Activated CD4-positive, alpha-beta T cell treated with anti-CD3 and anti-CD28 coated beads, Interleukin-2, amount 10 ng/mL, durations not matched to agents 24 days and 14 days (primary cell): ENCODE data around the gene GNG4. TPM values are rescaled to one million over a fixed set of nuclear protein-coding genes. Genes with fewer than 3 reads are reported as not detected.
"Not testable (repeated sequence)": the region's sequence is repeated elsewhere in the genome, so short reads cannot be mapped to it uniquely, and the experiment has no call there.

ENCODE experiments used
- DNase-seq: peaks from one replicate; pipeline ENCODE4 v3.0.0; 2022
- H3K27ac Mint-ChIP-seq: one replicate; pipeline ENCODE4 v1.8.0; 2022; ENCODE audit warnings: mild to moderate bottlenecking, mixed read lengths
- H3K27me3 Mint-ChIP-seq: one replicate; pipeline ENCODE4 v1.8.0; 2022; ENCODE audit warnings: mixed read lengths
- H3K36me3 Mint-ChIP-seq: one replicate; pipeline ENCODE4 v1.8.0; 2022; ENCODE audit warnings: low read depth, mild to moderate bottlenecking, mixed read lengths
- H3K4me1 Mint-ChIP-seq: one replicate; pipeline ENCODE4 v1.8.0; 2021; ENCODE audit warnings: mixed read lengths
- H3K4me3 Mint-ChIP-seq: one replicate; pipeline ENCODE4 v1.8.0; 2022; ENCODE audit warnings: mild to moderate bottlenecking, moderate library complexity, mixed read lengths
- H3K9me3 Mint-ChIP-seq: one replicate; pipeline ENCODE4 v1.8.0; 2021; ENCODE audit warnings: mixed read lengths
- intact Hi-C: fragments of 100-400 bp; cut with micrococcal nuclease; formaldehyde crosslinking; loops from one replicate; pipeline ENCODE4 v1.15.1; 2023
- total RNA-seq: library from RNA; stranded (reverse); gene quantifications from 2 replicates; pipeline ENCODE4 v1.2.3, GENCODE V29; 2022

GNG4 gene
- total RNA-seq, 1 donor from 2014 or later, result 77.2 TPM

GRCh38 chr1:235546369-235547155, 103.0 kb downstream of the GNG4 start:
- H3K36me3 Mint-ChIP-seq, H3K4me1 Mint-ChIP-seq, intact Hi-C loops, H3K9me3 Mint-ChIP-seq, H3K4me3 Mint-ChIP-seq, H3K27me3 Mint-ChIP-seq, H3K27ac Mint-ChIP-seq, DNase-seq: not testable (repeated sequence)

- H3K4me3 Mint-ChIP-seq, result no peak overlapping the region
- H3K27ac Mint-ChIP-seq, result no peak overlapping the region
- no peak for DNase-seq
- no peaks in the 10 kb centered on the region for H3K9me3 Mint-ChIP-seq
- H3K27me3 Mint-ChIP-seq, result peaks cover 9% of the 10 kb centered on the region
- intact Hi-C loops, result no loop called here
- no peaks in the 10 kb centered on the region for H3K4me1 Mint-ChIP-seq
- no peaks in the 10 kb centered on the region for H3K36me3 Mint-ChIP-seq
These were observed 104.2 kb downstream of the GNG4 start for GRCh38 chr1:235545292-235545930.

GRCh38 chr1:235542845-235543244, 106.7 kb downstream of the GNG4 start:
- intact Hi-C loops, H3K27me3 Mint-ChIP-seq, H3K4me3 Mint-ChIP-seq, H3K4me1 Mint-ChIP-seq, H3K9me3 Mint-ChIP-seq, H3K27ac Mint-ChIP-seq, H3K36me3 Mint-ChIP-seq, DNase-seq: not testable (repeated sequence)

GRCh38 chr1:235533476-235534168, 116.0 kb downstream of the GNG4 start:
- Mint-ChIP-seq H3K27ac (no peak overlapping the region), H3K4me1 (peaks cover 2% of the 10 kb centered on the region), H3K4me3 (no peak overlapping the region), H3K36me3 (no peaks in the 10 kb centered on the region), H3K27me3 (peaks cover 3% of the 10 kb centered on the region), H3K9me3 (no peaks in the 10 kb centered on the region)
- intact Hi-C loops, result no loop called here
- DNase-seq, result no peak

- Mint-ChIP-seq H3K27ac (no peak overlapping the region), H3K27me3 (peaks cover 3% of the 10 kb centered on the region), H3K36me3 (no peaks in the 10 kb centered on the region), H3K4me1 (peaks cover 2% of the 10 kb centered on the region), H3K4me3 (no peak overlapping the region), H3K9me3 (no peaks in the 10 kb centered on the region)
- intact Hi-C loops, result no loop called here
- no peak for DNase-seq
These were observed 117.2 kb downstream of the GNG4 start for GRCh38 chr1:235532360-235532759.

GRCh38 chr1:235527196-235527814, 122.3 kb downstream of the GNG4 start:
- intact Hi-C loops, result no loop called here
- H3K27me3 Mint-ChIP-seq, result no peaks in the 10 kb centered on the region

GRCh38 chr1:235525314-235525713, 124.3 kb downstream of the GNG4 start:
- no peak for DNase-seq
- H3K4me1 Mint-ChIP-seq, result peaks cover 2% of the 10 kb centered on the region
- no peak overlapping the region for H3K27ac Mint-ChIP-seq
- no peaks in the 10 kb centered on the region for H3K36me3 Mint-ChIP-seq
- intact Hi-C loops, result no loop called here
- no peaks in the 10 kb centered on the region for H3K9me3 Mint-ChIP-seq
- H3K4me3 Mint-ChIP-seq, result no peak overlapping the region
- H3K27me3 Mint-ChIP-seq, result peaks cover 3% of the 10 kb centered on the region

More at GRCh38 chr1:235527196-235527814, 122.3 kb downstream of the GNG4 start:
- no peak for DNase-seq
- Mint-ChIP-seq H3K27ac (no peak overlapping the region), H3K36me3 (no peaks in the 10 kb centered on the region), H3K4me1 (peaks cover 2% of the 10 kb centered on the region), H3K4me3 (no peak overlapping the region), H3K9me3 (no peaks in the 10 kb centered on the region)

GRCh38 chr1:235516862-235517446, 132.6 kb downstream of the GNG4 start:
- no peak for DNase-seq
- Mint-ChIP-seq H3K9me3 (no peaks in the 10 kb centered on the region), H3K36me3 (no peaks in the 10 kb centered on the region), H3K4me3 (no peak overlapping the region), H3K27me3 (peaks cover 17% of the 10 kb centered on the region), H3K4me1 (peaks cover 8% of the 10 kb centered on the region), H3K27ac (no peak overlapping the region)
- intact Hi-C loops, result loop anchor here (10.0 kb wide), 1 partner anchor 328 kb away; no protein-coding TSS in a partner anchor

GRCh38 chr1:235515844-235516512, 133.6 kb downstream of the GNG4 start:
- intact Hi-C loops, result loop anchor here (10.0 kb wide), 1 partner anchor 329 kb away; no protein-coding TSS in a partner anchor
- no peaks in the 10 kb centered on the region for H3K9me3 Mint-ChIP-seq
- no peak overlapping the region for H3K27ac Mint-ChIP-seq
- peaks cover 19% of the 10 kb centered on the region for H3K27me3 Mint-ChIP-seq
- no peaks in the 10 kb centered on the region for H3K36me3 Mint-ChIP-seq
- H3K4me3 Mint-ChIP-seq, result no peak overlapping the region
- DNase-seq, result no peak
- H3K4me1 Mint-ChIP-seq, result peaks cover 8% of the 10 kb centered on the region

GRCh38 chr1:235513495-235514366, 135.9 kb downstream of the GNG4 start:
- no peak overlapping the region for H3K27ac Mint-ChIP-seq
- peak; percentile 88 for DNase-seq
- peaks cover 8% of the 10 kb centered on the region for H3K4me1 Mint-ChIP-seq
- peaks cover 24% of the 10 kb centered on the region for H3K27me3 Mint-ChIP-seq
- no peaks in the 10 kb centered on the region for H3K9me3 Mint-ChIP-seq
- no peak overlapping the region for H3K4me3 Mint-ChIP-seq
- no peaks in the 10 kb centered on the region for H3K36me3 Mint-ChIP-seq
- intact Hi-C loops, result loop anchor here (2.0 to 10.0 kb wide), 5 partner anchors 184 to 457 kb away; no protein-coding TSS in a partner anchor

GRCh38 chr1:235511470-235512240, 137.9 kb downstream of the GNG4 start:
- peaks cover 5% of the 10 kb centered on the region for H3K4me1 Mint-ChIP-seq
- DNase-seq, result no peak
- no peaks in the 10 kb centered on the region for H3K36me3 Mint-ChIP-seq
- no peaks in the 10 kb centered on the region for H3K9me3 Mint-ChIP-seq
- intact Hi-C loops, result loop anchor here (2.0 to 10.0 kb wide), 5 partner anchors 186 to 459 kb away; no protein-coding TSS in a partner anchor
- H3K4me3 Mint-ChIP-seq, result no peak overlapping the region
- H3K27me3 Mint-ChIP-seq, result peaks cover 16% of the 10 kb centered on the region
- H3K27ac Mint-ChIP-seq, result no peak overlapping the region

GRCh38 chr1:235510823-235511222, 138.8 kb downstream of the GNG4 start:
- Mint-ChIP-seq H3K4me3 (no peak overlapping the region), H3K27ac (no peak overlapping the region), H3K4me1 (peaks cover 7% of the 10 kb centered on the region), H3K36me3 (no peaks in the 10 kb centered on the region), H3K9me3 (no peaks in the 10 kb centered on the region), H3K27me3 (peaks cover 13% of the 10 kb centered on the region)
- intact Hi-C loops, result loop anchor here (5.0 to 10.0 kb wide), 3 partner anchors 186 to 334 kb away; no protein-coding TSS in a partner anchor
- DNase-seq, result no peak
